Activated CD8-positive, alpha-beta T cell treated with anti-CD3 and anti-CD28 coated beads for 36 hours (primary cell): ENCODE data around the gene TMEM151A. TPM values are rescaled to one million over a fixed set of nuclear protein-coding genes. Genes with fewer than 3 reads are reported as not detected.

ENCODE experiments used
- ATAC-seq: fragments of 200-7000 bp; cut with Tn5 transposase; one replicate; pipeline ENCODE4 v1.10.0; 2021; ENCODE audit warnings: mild to moderate bottlenecking, moderate library complexity
- CTCF ChIA-PET: fragments of 350-600 bp; sonication (Branson Sonifier 250); formaldehyde crosslinking; loops from one replicate; lab custom pipeline; 2021; ENCODE audit warnings: antibody characterized with exemption; lab: Charles Lee
- POLR2A ChIA-PET: fragments of 350-600 bp; sonication (Branson Sonifier 250); formaldehyde crosslinking; loops from one replicate; lab custom pipeline; 2021; ENCODE audit warnings: antibody characterized with exemption; lab: Charles Lee
- DNase-seq: peaks from one replicate; pipeline ENCODE4 v3.0.0-alpha.2; 2020
- H3K27ac Mint-ChIP-seq: one replicate; pipeline ENCODE4 v1.8.0; 2021; ENCODE audit warnings: mild to moderate bottlenecking, mixed read lengths
- H3K27me3 Mint-ChIP-seq: one replicate; pipeline ENCODE4 v1.8.0; 2021; ENCODE audit warnings: mixed read lengths
- H3K36me3 Mint-ChIP-seq: one replicate; pipeline ENCODE4 v1.8.0; 2021; ENCODE audit warnings: low read depth, mixed read lengths
- H3K4me1 Mint-ChIP-seq: one replicate; pipeline ENCODE4 v1.8.0; 2021; ENCODE audit warnings: low read depth, mixed read lengths
- H3K4me3 Mint-ChIP-seq: one replicate; pipeline ENCODE4 v1.8.0; 2021; ENCODE audit warnings: mild to moderate bottlenecking, moderate library complexity, mixed read lengths
- H3K9me3 Mint-ChIP-seq: one replicate; pipeline ENCODE4 v1.8.0; 2021; ENCODE audit warnings: mixed read lengths
- intact Hi-C: fragments of 100-400 bp; cut with micrococcal nuclease; formaldehyde crosslinking; loops from one replicate; pipeline ENCODE4 v1.10.0; 2022
- total RNA-seq, 2 experiments: library from RNA; stranded (reverse); gene quantifications; one replicate each; pipeline ENCODE4 v1.2.3, GENCODE V29; 2021
- TF ChIP-seq, protein P1 (sequence below): fragments of 200-600 bp; IDR thresholded peaks from one replicate; pipeline ENCODE4 v1.8.0; 2022; ENCODE audit warnings: antibody characterized with exemption, mild to moderate bottlenecking

The TMEM151A gene
- total RNA-seq, 2 experiments from 2014 or later: not detected

DNA sequence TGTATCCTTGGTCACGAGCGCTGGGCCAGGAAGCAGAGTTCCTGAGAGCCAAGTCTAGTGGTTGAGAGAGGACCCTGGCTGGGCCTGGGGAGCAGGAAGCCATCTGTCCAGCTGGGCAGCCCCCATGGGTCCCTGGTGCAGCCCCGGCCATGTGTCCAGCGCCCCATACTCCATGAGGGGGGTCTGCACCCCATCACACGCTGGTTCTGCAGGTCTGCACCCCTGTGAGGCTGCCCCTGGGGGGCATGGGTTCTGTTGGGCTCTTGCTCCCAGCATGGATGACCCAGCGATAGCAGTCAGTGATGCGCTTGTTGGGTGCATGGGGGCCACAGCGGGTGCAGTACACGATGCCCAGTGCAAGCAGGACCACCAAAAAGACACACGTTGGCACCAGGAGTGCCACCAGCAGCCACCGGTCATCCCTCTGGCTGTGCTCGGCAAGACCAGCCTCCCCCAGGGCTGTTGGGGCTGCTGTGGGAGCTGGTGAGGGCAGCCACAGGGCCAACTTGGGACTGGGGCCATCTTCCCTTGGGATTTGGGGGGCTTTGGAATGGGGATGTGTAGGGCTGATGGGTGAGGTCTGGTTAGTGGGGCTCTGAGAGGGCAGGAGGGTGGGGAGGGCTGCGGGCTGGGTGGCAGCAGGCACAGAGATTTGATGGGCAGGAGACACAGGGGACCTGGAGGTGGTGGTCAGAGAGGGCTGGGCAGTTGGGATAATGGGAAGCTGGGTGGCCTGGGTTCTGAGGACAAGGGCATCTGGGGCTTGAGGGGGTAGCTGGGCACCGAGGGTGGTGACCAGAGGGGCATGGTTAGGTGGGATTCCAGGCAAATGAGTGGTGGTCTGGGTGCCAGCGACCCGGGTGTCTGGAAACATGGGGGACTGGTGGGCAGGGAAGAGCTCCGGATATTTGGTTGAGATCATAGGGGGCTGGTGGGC, 23.1 kb downstream of the TMEM151A start:
- TF ChIP-seq, protein P1, sequence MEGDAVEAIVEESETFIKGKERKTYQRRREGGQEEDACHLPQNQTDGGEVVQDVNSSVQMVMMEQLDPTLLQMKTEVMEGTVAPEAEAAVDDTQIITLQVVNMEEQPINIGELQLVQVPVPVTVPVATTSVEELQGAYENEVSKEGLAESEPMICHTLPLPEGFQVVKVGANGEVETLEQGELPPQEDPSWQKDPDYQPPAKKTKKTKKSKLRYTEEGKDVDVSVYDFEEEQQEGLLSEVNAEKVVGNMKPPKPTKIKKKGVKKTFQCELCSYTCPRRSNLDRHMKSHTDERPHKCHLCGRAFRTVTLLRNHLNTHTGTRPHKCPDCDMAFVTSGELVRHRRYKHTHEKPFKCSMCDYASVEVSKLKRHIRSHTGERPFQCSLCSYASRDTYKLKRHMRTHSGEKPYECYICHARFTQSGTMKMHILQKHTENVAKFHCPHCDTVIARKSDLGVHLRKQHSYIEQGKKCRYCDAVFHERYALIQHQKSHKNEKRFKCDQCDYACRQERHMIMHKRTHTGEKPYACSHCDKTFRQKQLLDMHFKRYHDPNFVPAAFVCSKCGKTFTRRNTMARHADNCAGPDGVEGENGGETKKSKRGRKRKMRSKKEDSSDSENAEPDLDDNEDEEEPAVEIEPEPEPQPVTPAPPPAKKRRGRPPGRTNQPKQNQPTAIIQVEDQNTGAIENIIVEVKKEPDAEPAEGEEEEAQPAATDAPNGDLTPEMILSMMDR: no peak
- intact Hi-C loops: loop anchor here (5.0 kb wide), 2 partner anchors 32 to 72 kb away; partner anchors contain the start of genes B4GAT1 and BRMS1
- Mint-ChIP-seq H3K27ac (peak overlapping the region; percentile 97), H3K36me3 (peaks cover 7% of the 10 kb centered on the region), H3K4me3 (peak overlapping the region; percentile 80), H3K9me3 (peaks cover under 1% of the 10 kb centered on the region), H3K4me1 (peaks cover 50% of the 10 kb centered on the region), H3K27me3 (no peaks in the 10 kb centered on the region)
- ChIA-PET POLR2A (interaction anchor here (0.7 to 6.9 kb wide), 6 partner anchors 18 to 57 kb away, joined by 3 to 38 read pairs (median 4); partner anchors contain the start of genes RIN1 and SLC29A2), CTCF (interaction anchor here (1.0 to 10.2 kb wide), 6 partner anchors 18 to 455 kb away, joined by 3 to 149 read pairs (median 36); partner anchors contain the start of genes B4GAT1, BRMS1, MRPL11 and RIN1)
- DNase-seq: no peak
- ATAC-seq: no peak

DNA sequence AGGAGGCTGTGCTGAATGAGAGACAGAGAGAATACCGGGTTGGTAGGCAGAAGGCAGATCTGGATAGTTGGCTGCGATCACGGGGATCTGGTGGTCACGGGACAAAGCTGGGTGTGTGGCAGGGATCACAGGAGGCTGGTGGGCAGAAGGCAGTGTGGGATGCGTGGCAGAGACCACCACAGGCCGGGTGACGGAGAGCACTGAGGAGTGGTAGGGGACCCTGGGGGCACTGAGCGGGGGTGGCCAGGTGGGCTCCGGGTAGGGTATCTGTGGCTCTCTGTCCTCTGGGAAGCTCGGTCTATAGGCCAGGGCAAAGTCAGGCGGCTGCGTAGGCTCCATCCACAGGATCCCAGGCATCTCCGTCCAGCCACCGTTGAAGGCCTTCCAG, 23.8 kb downstream of the TMEM151A start:
- DNase-seq (peak; percentile 35), ATAC-seq (no peak)
- intact Hi-C loops: no loop called here
- TF ChIP-seq, protein P1: no peak
- POLR2A ChIA-PET: interaction anchor here (0.7 to 6.9 kb wide), 4 partner anchors 19 to 33 kb away, joined by 3 to 38 read pairs (median 4); partner anchors contain the start of genes RIN1 and YIF1A
- CTCF ChIA-PET: interaction anchor here (1.1 to 10.2 kb wide), 4 partner anchors 17 to 456 kb away, joined by 3 to 149 read pairs (median 88); partner anchors contain the start of genes B4GAT1, BRMS1 and RIN1
- peak overlapping the region; percentile 80 for H3K4me3 Mint-ChIP-seq
- peaks cover 6% of the 10 kb centered on the region for H3K9me3 Mint-ChIP-seq
- peaks cover 12% of the 10 kb centered on the region for H3K36me3 Mint-ChIP-seq
- H3K27ac Mint-ChIP-seq: peak overlapping the region; percentile 97
- no peaks in the 10 kb centered on the region for H3K27me3 Mint-ChIP-seq
- peaks cover 52% of the 10 kb centered on the region for H3K4me1 Mint-ChIP-seq

DNA sequence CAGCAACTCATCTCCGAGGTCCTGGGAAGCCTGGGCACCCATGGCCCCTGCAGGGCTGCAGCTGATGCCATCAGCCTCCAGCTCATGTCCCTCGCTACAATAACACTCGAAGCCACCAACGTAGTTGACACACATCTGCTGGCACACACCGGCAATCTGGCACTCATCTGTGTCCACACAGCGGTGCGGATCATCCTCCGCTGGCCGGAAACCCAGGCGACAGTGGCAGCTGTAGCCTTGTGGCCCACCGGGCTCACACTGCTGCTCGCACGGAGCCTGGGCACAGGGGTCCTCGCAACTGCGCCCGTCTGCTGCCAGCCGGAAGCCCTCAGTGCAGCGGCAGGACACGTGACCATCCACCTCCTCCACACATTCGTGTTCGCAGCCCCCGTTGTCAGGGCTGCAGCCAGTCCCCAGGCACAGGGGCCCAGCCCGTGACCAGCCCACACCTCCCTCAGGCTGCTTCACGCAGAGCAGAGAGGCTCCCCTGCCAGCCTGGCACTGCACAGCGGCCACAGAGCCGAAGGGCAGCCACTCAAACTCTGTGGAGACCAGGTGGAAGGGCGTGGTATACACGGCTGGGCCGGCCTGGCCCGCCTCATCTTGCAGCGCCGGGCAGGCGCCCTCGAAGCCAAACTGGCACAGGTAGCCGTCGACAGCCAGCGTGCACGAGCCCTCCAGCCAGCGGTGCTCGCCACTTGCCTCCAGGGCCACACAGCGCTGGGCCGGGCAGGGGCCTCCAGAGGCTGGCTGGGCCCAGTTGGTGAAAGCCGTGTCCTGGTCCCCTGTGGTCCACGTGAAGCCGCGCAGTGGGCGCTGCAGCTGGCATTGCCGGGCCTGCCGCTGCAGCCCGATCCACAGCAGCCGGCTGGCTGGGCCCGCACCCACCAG, 24.5 kb downstream of the TMEM151A start:
- ATAC-seq: no peak
- Mint-ChIP-seq H3K27me3 (no peaks in the 10 kb centered on the region), H3K27ac (peak overlapping the region; percentile 97), H3K9me3 (peaks cover 6% of the 10 kb centered on the region), H3K4me3 (peak overlapping the region; percentile 80), H3K4me1 (peaks cover 52% of the 10 kb centered on the region), H3K36me3 (peaks cover 12% of the 10 kb centered on the region)
- intact Hi-C loops: no loop called here
- DNase-seq: peak; percentile 71
- POLR2A ChIA-PET: interaction anchor here (0.7 to 6.9 kb wide), 8 partner anchors 18 to 483 kb away, joined by 3 to 38 read pairs (median 4); partner anchors contain the start of genes B4GAT1, BRMS1, RIN1 and SNX32
- CTCF ChIA-PET: interaction anchor here (1.1 to 10.2 kb wide), 4 partner anchors 11 to 457 kb away, joined by 3 to 149 read pairs (median 72); partner anchors contain the start of gene RIN1
- TF ChIP-seq, protein P1: no peak

DNA sequence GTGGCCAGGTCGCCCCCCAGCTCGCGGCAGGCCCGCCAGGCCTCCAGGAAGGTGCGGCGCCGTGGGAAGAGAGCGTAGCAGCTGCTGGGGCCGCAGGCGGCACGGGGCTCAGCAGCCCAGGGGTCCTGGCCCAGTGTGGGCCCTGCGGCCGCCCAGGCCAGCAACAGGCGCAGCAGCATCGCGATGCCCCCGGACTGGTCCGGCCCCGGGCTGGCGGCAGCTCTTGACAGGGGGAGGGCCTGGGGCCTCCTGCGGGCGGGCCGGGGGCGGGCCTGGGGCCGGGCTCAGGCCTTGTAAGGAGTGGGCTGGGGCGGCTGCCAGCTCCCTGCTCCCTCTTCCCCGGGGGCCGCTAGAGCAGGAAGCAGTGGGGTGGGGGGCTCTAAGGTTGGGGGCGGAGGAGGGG, 25.2 kb downstream of the TMEM151A start, which contains the start of gene CD248:
CD248 (minus strand) TSS at position 196 of the 403 bp plus-strand sequence; CDS start at position 179, 17 bp downstream.
- H3K4me3 Mint-ChIP-seq: peak within 1 kb of the TSS; percentile 80
- ChIA-PET CTCF (interaction anchor here (1.0 to 10.2 kb wide), 5 partner anchors 10 to 69 kb away, joined by 3 to 149 read pairs (median 12); partner anchors contain the start of gene RIN1), POLR2A (interaction anchor here (0.5 to 6.9 kb wide), 7 partner anchors 10 to 484 kb away, joined by 3 to 38 read pairs (median 3); partner anchors contain the start of genes B4GAT1, BRMS1, RIN1 and SNX32)
- intact Hi-C loops: no loop called here
- ATAC-seq: no peak
- peaks cover 49% of the 10 kb centered on the region for H3K4me1 Mint-ChIP-seq
- TF ChIP-seq, protein P1: no peak
- peak within 1 kb of the TSS; percentile 97 for H3K27ac Mint-ChIP-seq
- H3K36me3 Mint-ChIP-seq: peaks cover 12% of the 10 kb centered on the region
- H3K27me3 Mint-ChIP-seq: no peaks in the 10 kb centered on the region
- peak; percentile 56 for DNase-seq
- peaks cover 6% of the 10 kb centered on the region for H3K9me3 Mint-ChIP-seq
